Breast epithelium (tissue), 4 donors: ENCODE data around the gene ARL17B. TPM values are rescaled to one million over a fixed set of nuclear protein-coding genes. Genes with fewer than 3 reads are reported as not detected.
A peak's percentile ranks its signal among the peaks of the same experiment; 100 is the strongest.
"Not testable (repeated sequence)": the region's sequence is repeated elsewhere in the genome, so short reads cannot be mapped to it uniquely, and the experiment has no call there.

ENCODE experiments used
- DNase-seq, 2 donors: peaks; one replicate each; pipeline ENCODE4 v3.0.0-alpha.2; 2019; ENCODE audit warnings: low spot score in 2 of 2
- H3K27ac ChIP-seq, 2 donors: fragments of 200-600 bp; sonication (generic) in 1 of 2; one replicate each; pipeline ENCODE4 v1.5.1; 2016 to 2019; ENCODE audit warnings: mild to moderate bottlenecking in 1 of 2
- H3K27me3 ChIP-seq, 2 donors: fragments of 200-600 bp; sonication (generic) in 1 of 2; one replicate each; pipeline versions ENCODE4 v1.5.1 to v1.6.0; 2017 to 2019; ENCODE audit warnings: control low read depth in 1 of 2, mild to moderate bottlenecking in 1 of 2
- H3K36me3 ChIP-seq: fragments of 200-600 bp; one replicate; pipeline ENCODE4 v1.5.1; 2019
- H3K4me1 ChIP-seq, 2 donors: fragments of 200-600 bp; sonication (generic); one replicate each; pipeline ENCODE4 v1.5.1; 2016 to 2019; ENCODE audit warnings: control low read depth in 1 of 2
- H3K4me3 ChIP-seq, 3 donors: fragments of 200-600 bp; sonication (generic); 1 replicate in 2 of 3; 2 replicates in 1 of 3; pipeline ENCODE4 v1.5.1; 2016 to 2019; ENCODE audit warnings: mild to moderate bottlenecking in 3 of 3, moderate library complexity in 2 of 3
- H3K9me3 ChIP-seq, 2 donors: fragments of 200-600 bp; sonication (generic) in 1 of 2; one replicate each; pipeline ENCODE4 v1.5.1; 2016 to 2019; ENCODE audit warnings: control low read depth in 1 of 2
- intact Hi-C: fragments of 100-400 bp; cut with DNase I; formaldehyde crosslinking; loops from one replicate; pipeline ENCODE4 v1.15.1; 2023; ENCODE audit warnings: low total_unique reads
- total RNA-seq, 3 donors: library from RNA; depleted of rRNA; stranded (reverse); fragments of >200 nt; gene quantifications; one replicate each; pipeline ENCODE4 v1.1.0, GENCODE V29; 2016

The ARL17B gene
- total RNA-seq, 3 donors from 2014 or later: 8.2 to 11.8 (median 9.8) TPM

GRCh38 chr17:46231359-46231758 is 130.2 kb downstream of the ARL17B start:
- DNase-seq, H3K27ac ChIP-seq, H3K36me3 ChIP-seq, H3K9me3 ChIP-seq, H3K27me3 ChIP-seq, intact Hi-C loops, H3K4me1 ChIP-seq, H3K4me3 ChIP-seq: not testable (repeated sequence)

GRCh38 chr17:46225274-46225794 is 136.2 kb downstream of the ARL17B start:
- intact Hi-C loops: not testable (repeated sequence)

GRCh38 chr17:46224864-46225263 is 136.7 kb downstream of the ARL17B start:
- H3K36me3 ChIP-seq, H3K4me1 ChIP-seq, intact Hi-C loops, H3K27me3 ChIP-seq, DNase-seq, H3K9me3 ChIP-seq: not testable (repeated sequence)
- peak overlapping the region; percentile 68 to 84 for H3K27ac ChIP-seq
- H3K4me3 ChIP-seq: peak overlapping the region; percentile 53 to 92 (median 71)

More at GRCh38 chr17:46225274-46225794, 136.2 kb downstream of the ARL17B start:
- Histone ChIP-seq H3K4me3 (peak overlapping the region; percentile 53 to 92 (median 71)), H3K27ac (peak overlapping the region; percentile 68 to 84)
- H3K36me3 ChIP-seq, H3K4me1 ChIP-seq, H3K27me3 ChIP-seq, H3K9me3 ChIP-seq: not testable (repeated sequence)
- DNase-seq: peak; percentile 84 to 90

Other genes with a start within 250 kb of the ARL17B start
- gene KANSL1, start 168.3 kb downstream of the ARL17B start, total RNA-seq: 100 to 1,000 TPM in 2 of 3 donors, 10 to 100 TPM in 1; 59.5 to 142 (median 111) TPM
- gene LRRC37A, start 66.6 kb downstream of the ARL17B start, total RNA-seq: 1 to 10 TPM; 1.4 to 7.8 (median 4.3) TPM
- 10 to 100 TPM in 2 of 3 donors, 1 to 10 TPM in 1; 9.6 to 28.7 (median 23.6) TPM for gene LRRC37A2, start 150.7 kb upstream of the ARL17B start, total RNA-seq
- 10 to 100 TPM in 2 of 3 donors, 1 to 10 TPM in 1; 9.3 to 20.6 (median 12.7) TPM for gene ARL17A, start 217.9 kb upstream of the ARL17B start, total RNA-seq
- 10 to 100 TPM; 22.1 to 38.1 (median 38.0) TPM for gene NSF, start 228.9 kb upstream of the ARL17B start, total RNA-seq